HepG2 (cell line): ENCODE results near the gene ZNF511. TPM values are rescaled to one million over a fixed set of nuclear protein-coding genes. Genes with fewer than 3 reads are reported as not detected.

Experiments used
- AFF4 ChIP-seq: sonication (generic); formaldehyde crosslinking; IDR thresholded peaks from 2 replicates; pipeline ENCODE4 v1.4.0; 2020; ENCODE audit warnings: missing genetic modification reagents
- CBFB ChIP-seq: sonication (generic); formaldehyde crosslinking; IDR thresholded peaks from 2 replicates; pipeline ENCODE4 v1.4.0; 2020; ENCODE audit warnings: missing genetic modification reagents
- EED ChIP-seq: sonication (generic); formaldehyde crosslinking; IDR thresholded peaks from 2 replicates; pipeline ENCODE4 v1.5.0; 2020; ENCODE audit warnings: mild to moderate bottlenecking, missing genetic modification reagents
- GABPA ChIP-seq, 2 experiments: IDR thresholded peaks; 2 replicates each; pipeline ENCODE4 v1.6.1; 2011 to 2016; ENCODE audit warnings: low read depth in 2 of 2, low read length in 1 of 2, missing biosample characterization in 1 of 2, missing genetic modification characterization in 1 of 2
- GMEB1 ChIP-seq: sonication (generic); formaldehyde crosslinking; IDR thresholded peaks from 2 replicates; pipeline ENCODE4 v1.5.1; 2020; ENCODE audit warnings: missing genetic modification reagents, mild to moderate bottlenecking, borderline replicate concordance
- GTF2F1 ChIP-seq: fragments of 150-350 bp; IDR thresholded peaks from 2 replicates; pipeline ENCODE4 v1.6.1; 2014; ENCODE audit warnings: low read length
- HOXA3 ChIP-seq: sonication (generic); formaldehyde crosslinking; IDR thresholded peaks from 2 replicates; pipeline ENCODE4 v1.5.0; 2020; ENCODE audit warnings: missing genetic modification reagents
- MAFK ChIP-seq, 2 experiments: IDR thresholded peaks in 1 of 2; conservative IDR thresholded peaks in 1 of 2; 2 replicates each; pipeline ENCODE4 v1.6.1; 2011; ENCODE audit warnings: improper control_type of control experiment in 2 of 2, low read length in 2 of 2
- MED8 ChIP-seq: sonication (generic); formaldehyde crosslinking; IDR thresholded peaks from 2 replicates; pipeline ENCODE4 v1.8.1; 2023; ENCODE audit warnings: mild to moderate bottlenecking, missing genetic modification reagents; ENCODE audit not compliant: insufficient replicate concordance
- SCMH1 ChIP-seq: sonication (generic); formaldehyde crosslinking; IDR thresholded peaks from 2 replicates; pipeline ENCODE4 v1.9.0; 2021; ENCODE audit warnings: missing genetic modification reagents, mild to moderate bottlenecking, borderline replicate concordance
- SKIL ChIP-seq: sonication (generic); formaldehyde crosslinking; IDR thresholded peaks from 2 replicates; pipeline ENCODE4 v1.8.0; 2022; ENCODE audit warnings: missing genetic modification reagents, mild to moderate bottlenecking, moderate library complexity, borderline replicate concordance
- ZBTB7A ChIP-seq: sonication (generic); formaldehyde crosslinking; IDR thresholded peaks from 2 replicates; pipeline ENCODE4 v1.8.0; 2022; ENCODE audit warnings: mild to moderate bottlenecking, missing genetic modification reagents
- ZKSCAN5 ChIP-seq: sonication (generic); formaldehyde crosslinking; IDR thresholded peaks from 2 replicates; pipeline ENCODE4 v1.5.1; 2020; ENCODE audit warnings: mild to moderate bottlenecking, missing genetic modification reagents
- ZNF431 ChIP-seq: sonication (generic); formaldehyde crosslinking; IDR thresholded peaks from 2 replicates; pipeline ENCODE4 v1.9.0; 2022; ENCODE audit warnings: missing genetic modification reagents, low read depth, mild to moderate bottlenecking, borderline replicate concordance
- ZNF577 ChIP-seq: sonication (generic); formaldehyde crosslinking; IDR thresholded peaks from 2 replicates; pipeline ENCODE4 v1.4.0; 2020; ENCODE audit warnings: mild to moderate bottlenecking, low read depth, missing genetic modification reagents, borderline replicate concordance
- ZNF678 ChIP-seq: sonication (generic); formaldehyde crosslinking; IDR thresholded peaks from 2 replicates; pipeline ENCODE4 v1.4.0; 2020; ENCODE audit warnings: mild to moderate bottlenecking, missing genetic modification reagents
- ZNF704 ChIP-seq: sonication (generic); formaldehyde crosslinking; IDR thresholded peaks from 2 replicates; pipeline ENCODE4 v1.8.1; 2023; ENCODE audit warnings: mild to moderate bottlenecking, inconsistent platforms, moderate library complexity, missing genetic modification reagents, borderline replicate concordance
- ZNF878 ChIP-seq: sonication (generic); formaldehyde crosslinking; IDR thresholded peaks from 2 replicates; pipeline ENCODE4 v1.8.1; 2023; ENCODE audit warnings: mild to moderate bottlenecking, missing genetic modification reagents, moderate library complexity
- polyA plus RNA-seq, 8 experiments: library from polyadenylated mRNA; depleted of rRNA in 3 of 8; stranded (reverse) in 7 of 8; unstranded in 1 of 8; fragments of >200 nt; fragmentation: Illumina TruSeq in 4 of 8; extraction: Trizol in 4 of 8; gene quantifications; 2 replicates each; pipeline versions ENCODE4 v1.2.1 to v1.2.3, GENCODE V29; 2011 to 2016; ENCODE audit warnings: low read depth in 4 of 8, missing spikeins in 1 of 8, mixed read lengths in 1 of 8; ENCODE audit not compliant: insufficient read depth in 1 of 8
- total RNA-seq, 5 experiments: library from RNA; depleted of rRNA; stranded (reverse); fragments of >200 nt; fragmentation: Illumina TruSeq; extraction: Trizol; gene quantifications; 2 replicates each; pipeline ENCODE4 v1.2.3, GENCODE V29; 2016; ENCODE audit warnings: low read depth in 1 of 5

Gene ZNF511
- total and polyA plus RNA-seq, 2 of the 13 experiments (the other 11 are each of a cell fraction or from before 2014, with no cell fraction given), result 35.6 to 66.4 TPM

GRCh38 chr10:133318494-133319127 is 9.9 kb downstream of the ZNF511 start (continued):
- TF ChIP-seq GABPA (IDR thresholded peaks at IDR 0.05; ENCODE audit: low read depth, low read length), result no peak
- TF ChIP-seq GABPA (CRISPR knock-in tag; IDR thresholded peaks at IDR 0.05; ENCODE audit: low read depth), result no peak
- no peak for TF ChIP-seq ZNF704 (CRISPR knock-in tag)
- TF ChIP-seq MED8 (CRISPR knock-in tag), result no peak
- TF ChIP-seq GTF2F1, result no peak
- no peak; the same call in 1 of the 2 replicates for TF ChIP-seq SKIL (CRISPR knock-in tag)
- TF ChIP-seq ZNF577, result no peak
- no peak for TF ChIP-seq ZNF878
- no peak for TF ChIP-seq CBFB
- no peak for TF ChIP-seq AFF4 (CRISPR knock-in tag)
- TF ChIP-seq HOXA3 (CRISPR knock-in tag), result peak; percentile 45; the same call in 1 of the 2 replicates
- TF ChIP-seq SCMH1, result no peak
- no peak for TF ChIP-seq GMEB1 (CRISPR knock-in tag)
- no peak for TF ChIP-seq ZBTB7A (CRISPR knock-in tag)
- no peak for TF ChIP-seq ZNF678
- TF ChIP-seq ZNF431, result no peak
- no peak for TF ChIP-seq EED (CRISPR knock-in tag)
- no peak for TF ChIP-seq ZKSCAN5 (CRISPR knock-in tag)
- TF ChIP-seq MAFK (conservative IDR thresholded peaks at IDR 0.05 in 1 of 2, IDR thresholded peaks at IDR 0.05 in 1 of 2; ENCODE audit: low read length in 2 of 2), result no peak
